Measurements from ENCODE around the gene P2RY14. TPM values are rescaled to one million over a fixed set of nuclear protein-coding genes. Genes with fewer than 3 reads are reported as not detected.

Gene P2RY14
- total and polyA plus RNA-seq, 2 donors from 2014 or later, result 0.54 to 2.4 TPM

GRCh38 chr3:151306168-151306810 lies 27.9 kb upstream of the P2RY14 start:
- Histone ChIP-seq H3K4me1 (ENCODE audit: control insufficient read depth in 2 of 3, insufficient read depth in 2 of 3, low read depth in 1 of 3, low read length in 3 of 3) (peaks cover 0 to 2% (median 0%) of the 10 kb centered on the region in 3 donors), H3K4me3 (ENCODE audit: low read length in 3 of 3) (no peak overlapping the region), H3K27ac (ENCODE audit: low read depth in 2 of 2, low read length in 2 of 2) (no peak overlapping the region), H3K36me3 (ENCODE audit: control insufficient read depth in 2 of 3, insufficient read depth in 3 of 3, low read length in 3 of 3) (no peaks in the 10 kb centered on the region), H3K27me3 (ENCODE audit: control insufficient read depth, insufficient read depth, low read length) (no peaks in the 10 kb centered on the region), H3K9ac (ENCODE audit: low read length in 3 of 3) (no peak overlapping the region), H3K9me3 (ENCODE audit: control insufficient read depth in 2 of 3, insufficient read depth in 1 of 3, low read length in 3 of 3) (no peaks in the 10 kb centered on the region)
- intact Hi-C loops (cut with DNase I), result no loop called here
- FAIRE-seq, result no peak
- no peak for DNase-seq
- no peak for TF ChIP-seq CTCF (IDR thresholded peaks at IDR 0.05; ENCODE audit: borderline replicate concordance, extremely low read depth, insufficient read depth)

- H3K27me3 ChIP-seq (ENCODE audit: control insufficient read depth, insufficient read depth, low read length), result no peaks in the 10 kb centered on the region
- intact Hi-C loops (cut with DNase I), result no loop called here
- H3K9me3 ChIP-seq (ENCODE audit: control insufficient read depth in 2 of 3, insufficient read depth in 1 of 3, low read length in 3 of 3), result no peaks in the 10 kb centered on the region
- H3K27ac ChIP-seq (ENCODE audit: low read depth in 2 of 2, low read length in 2 of 2), result no peak overlapping the region
- no peak for TF ChIP-seq CTCF (IDR thresholded peaks at IDR 0.05; ENCODE audit: borderline replicate concordance, extremely low read depth, insufficient read depth)
- peaks cover 0 to 2% (median 0%) of the 10 kb centered on the region in 3 donors for H3K4me1 ChIP-seq (ENCODE audit: control insufficient read depth in 2 of 3, insufficient read depth in 2 of 3, low read depth in 1 of 3, low read length in 3 of 3)
- DNase-seq (no peak), FAIRE-seq (no peak)
- H3K9ac ChIP-seq (ENCODE audit: low read length in 3 of 3), result no peak overlapping the region
- H3K36me3 ChIP-seq (ENCODE audit: control insufficient read depth in 2 of 3, insufficient read depth in 3 of 3, low read length in 3 of 3), result no peaks in the 10 kb centered on the region
- H3K4me3 ChIP-seq (ENCODE audit: low read length in 3 of 3), result no peak overlapping the region
These were observed 27.4 kb upstream of the P2RY14 start for GRCh38 chr3:151305775-151306151.

- DNase-seq, result peak; percentile 26 to 72 (median 34)
- H3K36me3 ChIP-seq (ENCODE audit: control insufficient read depth in 2 of 3, insufficient read depth in 3 of 3, low read length in 3 of 3), result no peaks in the 10 kb centered on the region
- peak overlapping the region in 1 of 2 donors; percentile 3 for H3K27ac ChIP-seq (ENCODE audit: low read depth in 2 of 2, low read length in 2 of 2)
- no peaks in the 10 kb centered on the region for H3K27me3 ChIP-seq (ENCODE audit: control insufficient read depth, insufficient read depth, low read length)
- no peak for TF ChIP-seq CTCF (IDR thresholded peaks at IDR 0.05; ENCODE audit: borderline replicate concordance, extremely low read depth, insufficient read depth)
- FAIRE-seq, result no peak
- H3K4me1 ChIP-seq (ENCODE audit: control insufficient read depth in 2 of 3, insufficient read depth in 2 of 3, low read depth in 1 of 3, low read length in 3 of 3), result peaks cover 0 to 2% (median 0%) of the 10 kb centered on the region in 3 donors
- no peak overlapping the region for H3K9ac ChIP-seq (ENCODE audit: low read length in 3 of 3)
- intact Hi-C loops (cut with DNase I), result no loop called here
- H3K4me3 ChIP-seq (ENCODE audit: low read length in 3 of 3), result no peak overlapping the region
- no peaks in the 10 kb centered on the region for H3K9me3 ChIP-seq (ENCODE audit: control insufficient read depth in 2 of 3, insufficient read depth in 1 of 3, low read length in 3 of 3)
These were observed 26.9 kb upstream of the P2RY14 start for GRCh38 chr3:151305060-151305774.
